ENCODE measurements around the gene CDH12. TPM values are rescaled to one million over a fixed set of nuclear protein-coding genes. Genes with fewer than 3 reads are reported as not detected.

Gene CDH12
- polyA plus RNA-seq, 2 of the 4 experiments (the other 2 are of a cell fraction) = 0.04 TPM; not detected in 1

DNA sequence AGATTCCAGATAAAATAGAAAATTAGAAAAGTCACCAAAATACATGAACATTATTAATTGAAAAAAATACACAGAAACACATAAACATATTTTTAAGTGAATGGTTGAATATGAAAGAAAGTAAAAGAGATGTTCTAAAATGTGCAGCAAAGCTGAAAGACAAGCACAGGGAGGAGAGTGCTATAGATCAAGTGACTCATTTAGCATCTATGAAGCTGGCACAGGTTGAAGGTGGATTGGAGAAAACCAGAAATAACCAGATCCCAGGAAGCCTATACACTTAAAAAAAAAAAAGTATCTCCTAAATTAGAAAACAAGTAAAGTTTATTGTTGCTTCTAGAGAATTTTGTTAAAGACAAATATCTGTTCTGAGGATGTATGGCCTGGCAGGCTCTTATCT lies 338.9 kb downstream of the CDH12 start:
- Histone ChIP-seq H3K9me3 (no peaks in the 10 kb centered on the region), H3K27ac (no peak overlapping the region), H3K4me2 (no peak overlapping the region), H3K4me1 (no peaks in the 10 kb centered on the region), H3K4me3 (no peak overlapping the region)
- TF ChIP-seq, protein P1, sequence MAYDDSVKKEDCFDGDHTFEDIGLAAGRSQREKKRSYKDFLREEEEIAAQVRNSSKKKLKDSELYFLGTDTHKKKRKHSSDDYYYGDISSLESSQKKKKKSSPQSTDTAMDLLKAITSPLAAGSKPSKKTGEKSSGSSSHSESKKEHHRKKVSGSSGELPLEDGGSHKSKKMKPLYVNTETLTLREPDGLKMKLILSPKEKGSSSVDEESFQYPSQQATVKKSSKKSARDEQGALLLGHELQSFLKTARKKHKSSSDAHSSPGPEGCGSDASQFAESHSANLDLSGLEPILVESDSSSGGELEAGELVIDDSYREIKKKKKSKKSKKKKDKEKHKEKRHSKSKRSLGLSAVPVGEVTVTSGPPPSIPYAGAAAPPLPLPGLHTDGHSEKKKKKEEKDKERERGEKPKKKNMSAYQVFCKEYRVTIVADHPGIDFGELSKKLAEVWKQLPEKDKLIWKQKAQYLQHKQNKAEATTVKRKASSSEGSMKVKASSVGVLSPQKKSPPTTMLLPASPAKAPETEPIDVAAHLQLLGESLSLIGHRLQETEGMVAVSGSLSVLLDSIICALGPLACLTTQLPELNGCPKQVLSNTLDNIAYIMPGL (CRISPR knock-in tag; IDR thresholded peaks at IDR 0.05; ENCODE audit: borderline replicate concordance) = no peak
- no peak for TF ChIP-seq POLR2A (IDR thresholded peaks at IDR 0.05; ENCODE audit: low read length)
- TF ChIP-seq CHD2 (IDR thresholded peaks at IDR 0.05; ENCODE audit: low read length, partially characterized antibody) = no peak
- TF ChIP-seq, protein P2, sequence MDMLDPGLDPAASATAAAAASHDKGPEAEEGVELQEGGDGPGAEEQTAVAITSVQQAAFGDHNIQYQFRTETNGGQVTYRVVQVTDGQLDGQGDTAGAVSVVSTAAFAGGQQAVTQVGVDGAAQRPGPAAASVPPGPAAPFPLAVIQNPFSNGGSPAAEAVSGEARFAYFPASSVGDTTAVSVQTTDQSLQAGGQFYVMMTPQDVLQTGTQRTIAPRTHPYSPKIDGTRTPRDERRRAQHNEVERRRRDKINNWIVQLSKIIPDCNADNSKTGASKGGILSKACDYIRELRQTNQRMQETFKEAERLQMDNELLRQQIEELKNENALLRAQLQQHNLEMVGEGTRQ (IDR thresholded peaks at IDR 0.05) = no peak
- TF ChIP-seq, protein P3, sequence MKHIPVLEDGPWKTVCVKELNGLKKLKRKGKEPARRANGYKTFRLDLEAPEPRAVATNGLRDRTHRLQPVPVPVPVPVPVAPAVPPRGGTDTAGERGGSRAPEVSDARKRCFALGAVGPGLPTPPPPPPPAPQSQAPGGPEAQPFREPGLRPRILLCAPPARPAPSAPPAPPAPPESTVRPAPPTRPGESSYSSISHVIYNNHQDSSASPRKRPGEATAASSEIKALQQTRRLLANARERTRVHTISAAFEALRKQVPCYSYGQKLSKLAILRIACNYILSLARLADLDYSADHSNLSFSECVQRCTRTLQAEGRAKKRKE (CRISPR knock-in tag; IDR thresholded peaks at IDR 0.05; ENCODE audit: low read depth) = no peak
- TF ChIP-seq KDM5A (IDR thresholded peaks at IDR 0.05) = no peak
- TF ChIP-seq, protein P4, sequence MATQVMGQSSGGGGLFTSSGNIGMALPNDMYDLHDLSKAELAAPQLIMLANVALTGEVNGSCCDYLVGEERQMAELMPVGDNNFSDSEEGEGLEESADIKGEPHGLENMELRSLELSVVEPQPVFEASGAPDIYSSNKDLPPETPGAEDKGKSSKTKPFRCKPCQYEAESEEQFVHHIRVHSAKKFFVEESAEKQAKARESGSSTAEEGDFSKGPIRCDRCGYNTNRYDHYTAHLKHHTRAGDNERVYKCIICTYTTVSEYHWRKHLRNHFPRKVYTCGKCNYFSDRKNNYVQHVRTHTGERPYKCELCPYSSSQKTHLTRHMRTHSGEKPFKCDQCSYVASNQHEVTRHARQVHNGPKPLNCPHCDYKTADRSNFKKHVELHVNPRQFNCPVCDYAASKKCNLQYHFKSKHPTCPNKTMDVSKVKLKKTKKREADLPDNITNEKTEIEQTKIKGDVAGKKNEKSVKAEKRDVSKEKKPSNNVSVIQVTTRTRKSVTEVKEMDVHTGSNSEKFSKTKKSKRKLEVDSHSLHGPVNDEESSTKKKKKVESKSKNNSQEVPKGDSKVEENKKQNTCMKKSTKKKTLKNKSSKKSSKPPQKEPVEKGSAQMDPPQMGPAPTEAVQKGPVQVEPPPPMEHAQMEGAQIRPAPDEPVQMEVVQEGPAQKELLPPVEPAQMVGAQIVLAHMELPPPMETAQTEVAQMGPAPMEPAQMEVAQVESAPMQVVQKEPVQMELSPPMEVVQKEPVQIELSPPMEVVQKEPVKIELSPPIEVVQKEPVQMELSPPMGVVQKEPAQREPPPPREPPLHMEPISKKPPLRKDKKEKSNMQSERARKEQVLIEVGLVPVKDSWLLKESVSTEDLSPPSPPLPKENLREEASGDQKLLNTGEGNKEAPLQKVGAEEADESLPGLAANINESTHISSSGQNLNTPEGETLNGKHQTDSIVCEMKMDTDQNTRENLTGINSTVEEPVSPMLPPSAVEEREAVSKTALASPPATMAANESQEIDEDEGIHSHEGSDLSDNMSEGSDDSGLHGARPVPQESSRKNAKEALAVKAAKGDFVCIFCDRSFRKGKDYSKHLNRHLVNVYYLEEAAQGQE (IDR thresholded peaks at IDR 0.05) = no peak
- TF ChIP-seq, protein P5, sequence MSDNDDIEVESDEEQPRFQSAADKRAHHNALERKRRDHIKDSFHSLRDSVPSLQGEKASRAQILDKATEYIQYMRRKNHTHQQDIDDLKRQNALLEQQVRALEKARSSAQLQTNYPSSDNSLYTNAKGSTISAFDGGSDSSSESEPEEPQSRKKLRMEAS (IDR thresholded peaks at IDR 0.05) = no peak
- no peak for TF ChIP-seq TFCP2L1 (CRISPR knock-in tag; IDR thresholded peaks at IDR 0.05)
- no peak for TF ChIP-seq MAFK (IDR thresholded peaks at IDR 0.05; ENCODE audit: partially characterized antibody)
- TF ChIP-seq, protein P6, sequence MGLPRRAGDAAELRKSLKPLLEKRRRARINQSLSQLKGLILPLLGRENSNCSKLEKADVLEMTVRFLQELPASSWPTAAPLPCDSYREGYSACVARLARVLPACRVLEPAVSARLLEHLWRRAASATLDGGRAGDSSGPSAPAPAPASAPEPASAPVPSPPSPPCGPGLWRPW (IDR thresholded peaks at IDR 0.05) = no peak
- no peak for TF ChIP-seq HOXB13 (CRISPR knock-in tag; IDR thresholded peaks at IDR 0.05; ENCODE audit: low read depth)
- TF ChIP-seq, protein P7, sequence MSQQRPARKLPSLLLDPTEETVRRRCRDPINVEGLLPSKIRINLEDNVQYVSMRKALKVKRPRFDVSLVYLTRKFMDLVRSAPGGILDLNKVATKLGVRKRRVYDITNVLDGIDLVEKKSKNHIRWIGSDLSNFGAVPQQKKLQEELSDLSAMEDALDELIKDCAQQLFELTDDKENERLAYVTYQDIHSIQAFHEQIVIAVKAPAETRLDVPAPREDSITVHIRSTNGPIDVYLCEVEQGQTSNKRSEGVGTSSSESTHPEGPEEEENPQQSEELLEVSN (IDR thresholded peaks at IDR 0.05; ENCODE audit: borderline replicate concordance, low read depth) = no peak
- TF ChIP-seq RNF2 (IDR thresholded peaks at IDR 0.05; ENCODE audit: borderline replicate concordance, low read depth) = no peak
- TF ChIP-seq, protein P8, sequence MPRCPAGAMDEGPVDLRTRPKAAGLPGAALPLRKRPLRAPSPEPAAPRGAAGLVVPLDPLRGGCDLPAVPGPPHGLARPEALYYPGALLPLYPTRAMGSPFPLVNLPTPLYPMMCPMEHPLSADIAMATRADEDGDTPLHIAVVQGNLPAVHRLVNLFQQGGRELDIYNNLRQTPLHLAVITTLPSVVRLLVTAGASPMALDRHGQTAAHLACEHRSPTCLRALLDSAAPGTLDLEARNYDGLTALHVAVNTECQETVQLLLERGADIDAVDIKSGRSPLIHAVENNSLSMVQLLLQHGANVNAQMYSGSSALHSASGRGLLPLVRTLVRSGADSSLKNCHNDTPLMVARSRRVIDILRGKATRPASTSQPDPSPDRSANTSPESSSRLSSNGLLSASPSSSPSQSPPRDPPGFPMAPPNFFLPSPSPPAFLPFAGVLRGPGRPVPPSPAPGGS (IDR thresholded peaks at IDR 0.05) = no peak
- no peak for TF ChIP-seq EHF (CRISPR knock-in tag; IDR thresholded peaks at IDR 0.05)
- TF ChIP-seq RARB (CRISPR knock-in tag; IDR thresholded peaks at IDR 0.05) = no peak
- ChIA-PET POLR2A (no interaction called here), CTCF (no interaction called here)
- no peak for DNase-seq (ENCODE audit: low read depth in 1 of 2, low spot score in 1 of 2)
- ATAC-seq = no peak
- no peak for FAIRE-seq

DNA sequence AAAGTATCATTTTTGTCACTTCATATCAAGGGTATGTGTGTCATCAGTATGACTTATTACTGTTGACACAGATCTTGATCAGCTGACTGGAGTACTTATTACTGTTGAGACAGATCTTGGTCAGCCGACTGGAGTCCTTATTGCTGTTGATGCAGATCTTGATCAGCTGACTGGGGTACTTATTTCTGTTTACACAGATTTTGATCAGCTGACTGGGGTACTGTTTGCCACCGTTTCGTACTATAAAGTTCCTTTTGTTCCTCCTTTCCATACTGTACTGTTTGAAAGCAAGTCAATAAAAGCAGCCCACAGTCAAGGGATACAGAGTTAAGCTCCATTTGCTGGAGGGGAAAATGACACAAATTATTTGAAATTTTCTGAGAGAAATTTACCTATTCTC lies 347.3 kb downstream of the CDH12 start:
- H3K27ac ChIP-seq = no peak overlapping the region
- H3K9me3 ChIP-seq = no peaks in the 10 kb centered on the region
- no peaks in the 10 kb centered on the region for H3K4me1 ChIP-seq
- WGBS (ENCODE audit: missing lambda C conversion rate) = 2% methylated on average over 3 of the region's 3 CpGs
- ChIA-PET POLR2A (no interaction called here), CTCF (interaction anchor here (0.8 kb wide), 1 partner anchor 79 kb away, joined by 3 read pairs; no protein-coding TSS in a partner anchor)
- no peak overlapping the region for H3K4me3 ChIP-seq
- FAIRE-seq (no peak), DNase-seq (ENCODE audit: low read depth in 1 of 2, low spot score in 1 of 2) (no peak), ATAC-seq (no peak)
- no peak overlapping the region for H3K4me2 ChIP-seq
- no peak for TF ChIP-seq NR3C1 (IDR thresholded peaks at IDR 0.05)
- TF ChIP-seq, protein P4 (IDR thresholded peaks at IDR 0.05) = no peak
- no peak for TF ChIP-seq HOXB5 (CRISPR knock-in tag; IDR thresholded peaks at IDR 0.05)
- TF ChIP-seq, protein P3 (CRISPR knock-in tag; IDR thresholded peaks at IDR 0.05; ENCODE audit: low read depth) = no peak
- TF ChIP-seq KDM5A (IDR thresholded peaks at IDR 0.05) = no peak
- TF ChIP-seq MAFK (IDR thresholded peaks at IDR 0.05; ENCODE audit: partially characterized antibody) = no peak
- TF ChIP-seq FOSB (CRISPR knock-in tag; IDR thresholded peaks at IDR 0.05) = no peak
- TF ChIP-seq CHD4 (IDR thresholded peaks at IDR 0.05; ENCODE audit: borderline replicate concordance) = no peak
- no peak for TF ChIP-seq FOXS1 (CRISPR knock-in tag; IDR thresholded peaks at IDR 0.05)
- TF ChIP-seq SMC3 (IDR thresholded peaks at IDR 0.05) = no peak
